HCT116 (cell line): ENCODE data around the gene CLDN2. TPM values are rescaled to one million over a fixed set of nuclear protein-coding genes. Genes with fewer than 3 reads are reported as not detected.

ENCODE experiments used
- ATAC-seq: fragments of 200-7000 bp; cut with Tn5 transposase; 2 replicates; pipeline ENCODE4 v1.9.1; 2020; ENCODE audit warnings: mild to moderate bottlenecking, moderate library complexity
- BruUV-seq: library from RNA; stranded (reverse); fragments of 400-500 nt; replicated peaks from 2 replicates; lab custom pipeline; 2021; lab: Mats Ljungman, UMichigan
- CTCF ChIA-PET: fragments of 300-600 bp; sonication (Branson Sonifier 250); formaldehyde crosslinking; loops from one replicate; lab custom pipeline; 2021; ENCODE audit warnings: antibody characterized with exemption; lab: Charles Lee
- POLR2A ChIA-PET: fragments of 300-600, 350-600 bp; sonication (Branson Sonifier 250); formaldehyde crosslinking; loops from one replicate; lab custom pipeline; 2021; ENCODE audit warnings: antibody characterized with exemption; lab: Charles Lee
- RAD21 ChIA-PET, 2 experiments: fragments of 300-600 bp; sonication (Branson Sonifier 250); formaldehyde crosslinking; loops; one replicate each; lab custom pipeline; 2023; ENCODE audit warnings: low total read pairs in 2 of 2; ENCODE audit not compliant: uncharacterized antibody in 2 of 2, unreplicated experiment in 2 of 2, low non-redundant PET in 1 of 2; lab: Charles Lee
- DNase-seq: peaks from one replicate; pipeline ENCODE4 v3.0.0-alpha.2; 2010; ENCODE audit warnings: low read depth, low spot score
- H2AFZ ChIP-seq: fragments of 200-600 bp; shearing (Covaris generic), sonication (generic); 2 replicates; pipeline ENCODE4 v1.6.1; 2017; ENCODE audit warnings: low read depth, mixed run types, mixed read lengths, antibody characterized with exemption, low read length; ENCODE audit not compliant: poor library complexity, severe bottlenecking
- H3K27ac ChIP-seq: 2 replicates; pipeline ENCODE4 v1.5.1; 2012; ENCODE audit warnings: low read depth, low read length
- H3K27me3 ChIP-seq: fragments of 200-600 bp; sonication (generic); 2 replicates; pipeline ENCODE4 v1.6.1; 2016; ENCODE audit warnings: mixed run types, low read length, mixed read lengths; ENCODE audit not compliant: insufficient read depth
- H3K36me3 ChIP-seq, 2 experiments: fragments of 200-500 bp in 1 of 2; fragments of 200-600 bp in 1 of 2; sonication (Bioruptor generic) in 1 of 2; sonication (generic) in 1 of 2; 2 replicates each; pipeline versions ENCODE4 v1.5.1 to v1.6.1; 2014 to 2016; ENCODE audit warnings: low read length in 2 of 2, inconsistent platforms in 1 of 2, mixed read lengths in 1 of 2, mixed run types in 1 of 2; ENCODE audit not compliant: insufficient read depth in 2 of 2, control insufficient read depth in 1 of 2
- H3K4me1 ChIP-seq, 2 experiments: fragments of 200-600 bp in 1 of 2; sonication (generic) in 1 of 2; 2 replicates each; pipeline versions ENCODE4 v1.5.1 to v1.6.1; 2012 to 2017; ENCODE audit warnings: low read length in 2 of 2, inconsistent platforms in 1 of 2, mild to moderate bottlenecking in 1 of 2, mixed read lengths in 1 of 2, mixed run types in 1 of 2, moderate library complexity in 1 of 2; ENCODE audit not compliant: insufficient read depth in 2 of 2, control insufficient read depth in 1 of 2
- H3K4me2 ChIP-seq: fragments of 200-600 bp; sonication (generic); 2 replicates; pipeline ENCODE4 v1.6.1; 2017; ENCODE audit warnings: mixed run types, low read length, mixed read lengths
- H3K4me3 ChIP-seq, 2 experiments: fragments of 200-600 bp in 1 of 2; sonication (generic) in 1 of 2; replicated peaks in 1 of 2; 2 replicates each; pipeline ENCODE4 v1.5.1; 2011 to 2016; ENCODE audit warnings: low read length in 2 of 2, control low read depth in 1 of 2, low read depth in 1 of 2, mild to moderate bottlenecking in 1 of 2, mixed read lengths in 1 of 2, mixed run types in 1 of 2
- H3K79me2 ChIP-seq: fragments of 200-600 bp; sonication (generic); 2 replicates; pipeline ENCODE4 v1.6.1; 2017; ENCODE audit warnings: mild to moderate bottlenecking, mixed run types, low read length, moderate library complexity, mixed read lengths; ENCODE audit not compliant: insufficient read depth
- H3K9ac ChIP-seq: fragments of 200-600 bp; sonication (generic); 2 replicates; pipeline ENCODE4 v1.6.1; 2016; ENCODE audit warnings: low read length, mixed read lengths
- H3K9me2 ChIP-seq: fragments of 200-600 bp; sonication (generic), shearing (Covaris generic); 2 replicates; pipeline ENCODE4 v1.6.1; 2017; ENCODE audit warnings: mixed run types, mild to moderate bottlenecking, moderate library complexity; ENCODE audit not compliant: insufficient read depth
- H3K9me3 ChIP-seq, 2 experiments: fragments of 200-500 bp in 1 of 2; fragments of 200-600 bp in 1 of 2; sonication (Bioruptor generic) in 1 of 2; sonication (generic) in 1 of 2; 2 replicates each; pipeline ENCODE4 v1.6.1; 2014 to 2017; ENCODE audit warnings: low read length in 2 of 2, mixed read lengths in 2 of 2, inconsistent platforms in 1 of 2, low read depth in 1 of 2, mild to moderate bottlenecking in 1 of 2, mixed run types in 1 of 2, moderate library complexity in 1 of 2; ENCODE audit not compliant: control insufficient read depth in 1 of 2, insufficient read depth in 1 of 2
- H4K20me1 ChIP-seq: fragments of 200-600 bp; sonication (generic), shearing (Covaris generic); 2 replicates; pipeline ENCODE4 v1.6.1; 2017; ENCODE audit warnings: mixed run types, mild to moderate bottlenecking, moderate library complexity; ENCODE audit not compliant: insufficient read depth
- CBX3 ChIP-seq: IDR thresholded peaks from 2 replicates; pipeline ENCODE4 v1.6.1; 2012; ENCODE audit warnings: low read depth
- CEBPB ChIP-seq: IDR thresholded peaks from 2 replicates; pipeline ENCODE4 v1.6.1; 2012; ENCODE audit warnings: low read depth
- CTCF ChIP-seq, 3 experiments: fragments of 200-600 bp in 1 of 3; sonication (generic) in 1 of 3; IDR thresholded peaks in 2 of 3; conservative IDR thresholded peaks in 1 of 3; 2 replicates each; pipeline ENCODE4 v1.5.1; 2012 to 2017; ENCODE audit warnings: low read depth in 2 of 3, low read length in 2 of 3, antibody characterized with exemption in 1 of 3, borderline replicate concordance in 1 of 3, control low read depth in 1 of 3, mild to moderate bottlenecking in 1 of 3, mixed read lengths in 1 of 3, mixed run types in 1 of 3, moderate library complexity in 1 of 3; ENCODE audit not compliant: insufficient read depth in 1 of 3
- EGR1 ChIP-seq: IDR thresholded peaks from 2 replicates; pipeline ENCODE4 v1.6.1; 2012; ENCODE audit warnings: low read depth
- ELF1 ChIP-seq: IDR thresholded peaks from 2 replicates; pipeline ENCODE4 v1.6.1; 2012; ENCODE audit warnings: low read depth, borderline replicate concordance
- EZH2 ChIP-seq: fragments of 200-600 bp; sonication (generic); IDR thresholded peaks from 2 replicates; pipeline ENCODE4 v1.6.1; 2017; ENCODE audit warnings: antibody characterized with exemption, mixed run types
- EZH2phosphoT487 ChIP-seq: fragments of 200-600 bp; IDR thresholded peaks from 2 replicates; pipeline ENCODE4 v1.6.1; 2018; ENCODE audit warnings: antibody characterized with exemption, borderline replicate concordance
- JUND ChIP-seq: IDR thresholded peaks from 2 replicates; pipeline ENCODE4 v1.6.1; 2012
- MAX ChIP-seq: IDR thresholded peaks from 2 replicates; pipeline ENCODE4 v1.6.1; 2012
- POLR2A ChIP-seq: IDR thresholded peaks from 2 replicates; pipeline ENCODE4 v1.7.0; 2011; ENCODE audit warnings: borderline replicate concordance; ENCODE audit not compliant: insufficient read depth, insufficient read length; ENCODE audit errors: extremely low read depth
- POLR2AphosphoS5 ChIP-seq: IDR thresholded peaks from 2 replicates; pipeline ENCODE4 v1.6.1; 2011; ENCODE audit warnings: mild to moderate bottlenecking, low read depth, low read length, moderate library complexity
- RAD21 ChIP-seq: IDR thresholded peaks from 2 replicates; pipeline ENCODE4 v1.6.1; 2012; ENCODE audit warnings: low read depth, mild to moderate bottlenecking
- SIN3A ChIP-seq: IDR thresholded peaks from 2 replicates; pipeline ENCODE4 v1.6.1; 2012; ENCODE audit warnings: low read depth
- SRF ChIP-seq: IDR thresholded peaks from 2 replicates; pipeline ENCODE4 v1.6.1; 2012; ENCODE audit warnings: low read depth
- YY1 ChIP-seq: IDR thresholded peaks from 2 replicates; pipeline ENCODE4 v1.6.1; 2011; ENCODE audit warnings: low read length, low read depth, moderate library complexity, mild to moderate bottlenecking; ENCODE audit not compliant: insufficient replicate concordance; ENCODE audit errors: extremely low read depth
- ZBTB33 ChIP-seq: IDR thresholded peaks from 2 replicates; pipeline ENCODE4 v1.6.1; 2011; ENCODE audit warnings: mild to moderate bottlenecking, low read length, moderate library complexity; ENCODE audit not compliant: insufficient replicate concordance; ENCODE audit errors: extremely low read depth
- ZFX ChIP-seq: fragments of 450-650 bp; IDR thresholded peaks from 2 replicates; pipeline ENCODE4 v1.6.1; 2017
- ZNF274 ChIP-seq: fragments of 200-500 bp; sonication (Bioruptor generic); IDR thresholded peaks from 2 replicates; pipeline ENCODE4 v1.6.1; 2014; ENCODE audit warnings: mild to moderate bottlenecking, low read depth, low read length, inconsistent platforms
- intact Hi-C: fragments of 100-400 bp; cut with micrococcal nuclease; formaldehyde crosslinking; loops from 2 replicates; pipeline ENCODE4 v1.10.0; 2022
- total RNA-seq: library from RNA; stranded (reverse); gene quantifications from one replicate; pipeline ENCODE4 v1.2.1, GENCODE V29; 2021; ENCODE audit not compliant: unreplicated experiment

Gene CLDN2
- total RNA-seq, 1 experiment from 2014 or later: 0.10 TPM

- BruUV-seq: no TSS peak
- H3K4me1 ChIP-seq: peaks cover 24 to 28% of the 10 kb centered on the region in 2 experiments
- no peaks in the 10 kb centered on the region for H3K9me2 ChIP-seq
- no peak overlapping the region for H3K27ac ChIP-seq
- H3K4me2 ChIP-seq: no peak overlapping the region
- intact Hi-C loops: no loop called here
- H2AFZ ChIP-seq: no peak overlapping the region
- no peak for ATAC-seq
- CTCF ChIA-PET: no interaction called here
- DNase-seq: no peak
- H3K4me3 ChIP-seq: no peak overlapping the region
- POLR2A ChIA-PET: no interaction called here
- H4K20me1 ChIP-seq: no peaks in the 10 kb centered on the region
- H3K79me2 ChIP-seq: no peaks in the 10 kb centered on the region
- no peak overlapping the region for H3K9ac ChIP-seq
- TF ChIP-seq SIN3A: no peak
- TF ChIP-seq ELF1: no peak
- no peak for TF ChIP-seq YY1
- no peak for TF ChIP-seq POLR2AphosphoS5
- TF ChIP-seq EZH2phosphoT487: no peak
- TF ChIP-seq ZNF274: no peak
- TF ChIP-seq JUND: no peak
- TF ChIP-seq CBX3: no peak
- TF ChIP-seq CEBPB: no peak
- TF ChIP-seq POLR2A: no peak
- TF ChIP-seq EZH2: no peak
- no peak for TF ChIP-seq MAX
- no peak for TF ChIP-seq EGR1
- peaks cover 0 to 4% of the 10 kb centered on the region in 2 experiments; a peak in 1 of 4 replicates for H3K36me3 ChIP-seq
- RAD21 ChIA-PET: no interaction called here
- H3K9me3 ChIP-seq: no peaks in the 10 kb centered on the region
- no peaks in the 10 kb centered on the region for H3K27me3 ChIP-seq
Observed at GRCh38 chrX:106936246-106936645, 16.0 kb downstream of the CLDN2 start.

GRCh38 chrX:106939566-106939965, 19.4 kb downstream of the CLDN2 start:
- H3K27ac ChIP-seq: no peak overlapping the region
- H3K79me2 ChIP-seq: no peaks in the 10 kb centered on the region
- CTCF ChIA-PET: no interaction called here
- no peaks in the 10 kb centered on the region for H4K20me1 ChIP-seq
- H3K9me2 ChIP-seq: no peaks in the 10 kb centered on the region
- RAD21 ChIA-PET: no interaction called here
- DNase-seq (no peak), ATAC-seq (no peak)
- peaks cover 0 to 4% of the 10 kb centered on the region in 2 experiments; a peak in 2 of 4 replicates for H3K36me3 ChIP-seq
- H3K4me2 ChIP-seq: no peak overlapping the region
- no peak overlapping the region for H2AFZ ChIP-seq
- H3K9ac ChIP-seq: no peak overlapping the region
- H3K4me3 ChIP-seq: no peak overlapping the region
- POLR2A ChIA-PET: no interaction called here
- no TSS peak for BruUV-seq
- intact Hi-C loops: no loop called here
- H3K9me3 ChIP-seq: no peaks in the 10 kb centered on the region
- H3K27me3 ChIP-seq: no peaks in the 10 kb centered on the region
- H3K4me1 ChIP-seq: no peaks in the 10 kb centered on the region
- TF ChIP-seq ZBTB33 (no peak), SRF (no peak), ZFX (no peak), CTCF (IDR thresholded peaks at IDR 0.05 in 2 of 3, conservative IDR thresholded peaks at IDR 0.05 in 1 of 3; ENCODE audit: borderline replicate concordance in 1 of 3, insufficient read depth in 1 of 3, low read depth in 2 of 3, low read length in 2 of 3) (no peak), ELF1 (no peak), POLR2A (no peak), RAD21 (no peak), ZNF274 (no peak), POLR2AphosphoS5 (no peak), CEBPB (no peak), EZH2 (no peak)
- TF ChIP-seq, all 23 proteins: peak for 0
